MCF 10A (cell line): ENCODE measurements around the gene DNAJC16. TPM values are rescaled to one million over a fixed set of nuclear protein-coding genes. Genes with fewer than 3 reads are reported as not detected.

ENCODE experiments used
- BruUV-seq: library from RNA; stranded (reverse); fragments of 400-500 nt; replicated peaks from 2 replicates; lab custom pipeline; 2021; lab: Mats Ljungman, UMichigan
- CTCF ChIA-PET: fragments of 300-600 bp; sonication (Branson Sonifier 250); formaldehyde crosslinking; extraction: SDS; loops from one replicate; lab custom pipeline; 2021; ENCODE audit warnings: antibody characterized with exemption, inconsistent platforms; lab: Yijun Ruan, JAX
- POLR2A ChIA-PET: fragments of 300-600, 350-650 bp; sonication (Branson Sonifier 250); formaldehyde crosslinking; extraction: SDS; loops from one replicate; lab custom pipeline; 2020; ENCODE audit warnings: antibody characterized with exemption, inconsistent platforms; lab: Yijun Ruan, JAX
- DNase-seq: peaks from one replicate; pipeline ENCODE4 v3.0.0-alpha.2; 2018; ENCODE audit not compliant: unreplicated experiment
- H3K27ac Mint-ChIP-seq: one replicate; pipeline ENCODE4 v1.8.0; 2022; ENCODE audit warnings: mild to moderate bottlenecking, low read depth, mixed read lengths; ENCODE audit not compliant: unreplicated experiment
- H3K27me3 Mint-ChIP-seq: one replicate; pipeline ENCODE4 v1.8.0; 2022; ENCODE audit warnings: mixed read lengths; ENCODE audit not compliant: insufficient read depth, unreplicated experiment
- H3K36me3 Mint-ChIP-seq: one replicate; pipeline ENCODE4 v1.8.0; 2022; ENCODE audit warnings: mild to moderate bottlenecking, moderate library complexity, mixed read lengths; ENCODE audit not compliant: insufficient read depth, unreplicated experiment
- H3K4me1 Mint-ChIP-seq: one replicate; pipeline ENCODE4 v1.8.0; 2022; ENCODE audit warnings: mixed read lengths; ENCODE audit not compliant: insufficient read depth, unreplicated experiment
- H3K4me3 Mint-ChIP-seq: one replicate; pipeline ENCODE4 v1.8.0; 2022; ENCODE audit warnings: mild to moderate bottlenecking, moderate library complexity, mixed read lengths; ENCODE audit not compliant: unreplicated experiment
- H3K9me3 Mint-ChIP-seq: one replicate; pipeline ENCODE4 v1.8.0; 2022; ENCODE audit warnings: mixed read lengths; ENCODE audit not compliant: unreplicated experiment
- intact Hi-C: fragments of 100-400 bp; cut with micrococcal nuclease; formaldehyde crosslinking; loops from 2 replicates; pipeline ENCODE4 v1.14.1; 2022
- total RNA-seq: library from RNA; stranded (reverse); gene quantifications from 2 replicates; pipeline ENCODE4 v1.2.3, GENCODE V29; 2022
- TF ChIP-seq, protein P1 (sequence below): fragments of 200-600 bp; IDR thresholded peaks from one replicate; pipeline ENCODE4 v1.8.0; 2022; ENCODE audit warnings: antibody characterized with exemption, mild to moderate bottlenecking; ENCODE audit not compliant: unreplicated experiment

Gene DNAJC16
- total RNA-seq, 1 experiment from 2014 or later: 17.2 TPM

DNA sequence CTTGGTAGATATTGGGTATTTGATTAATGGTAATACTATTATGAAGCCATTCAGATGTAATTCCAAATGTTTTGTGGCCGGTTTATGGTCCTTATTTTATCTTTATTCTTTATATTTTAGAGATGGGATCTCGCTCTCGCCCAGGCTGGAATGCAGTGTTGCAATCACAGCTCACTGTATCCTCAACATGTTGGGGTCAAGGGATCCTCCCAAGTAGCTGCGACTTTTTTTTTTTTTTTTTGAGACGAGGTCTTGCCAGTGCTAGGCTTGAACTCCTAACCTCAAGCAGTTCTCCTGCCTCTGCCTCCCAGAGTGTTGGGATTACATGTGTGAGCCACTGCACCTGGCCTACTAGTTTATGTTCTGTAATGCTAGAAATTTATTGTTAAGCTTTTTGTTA, 95.3 kb downstream of the DNAJC16 start:
- Mint-ChIP-seq H3K9me3 (no peaks in the 10 kb centered on the region), H3K4me3 (no peak overlapping the region), H3K4me1 (peaks cover 34% of the 10 kb centered on the region), H3K36me3 (peaks cover 30% of the 10 kb centered on the region), H3K27me3 (no peaks in the 10 kb centered on the region), H3K27ac (no peak overlapping the region)
- no peak for DNase-seq
- TF ChIP-seq, protein P1, sequence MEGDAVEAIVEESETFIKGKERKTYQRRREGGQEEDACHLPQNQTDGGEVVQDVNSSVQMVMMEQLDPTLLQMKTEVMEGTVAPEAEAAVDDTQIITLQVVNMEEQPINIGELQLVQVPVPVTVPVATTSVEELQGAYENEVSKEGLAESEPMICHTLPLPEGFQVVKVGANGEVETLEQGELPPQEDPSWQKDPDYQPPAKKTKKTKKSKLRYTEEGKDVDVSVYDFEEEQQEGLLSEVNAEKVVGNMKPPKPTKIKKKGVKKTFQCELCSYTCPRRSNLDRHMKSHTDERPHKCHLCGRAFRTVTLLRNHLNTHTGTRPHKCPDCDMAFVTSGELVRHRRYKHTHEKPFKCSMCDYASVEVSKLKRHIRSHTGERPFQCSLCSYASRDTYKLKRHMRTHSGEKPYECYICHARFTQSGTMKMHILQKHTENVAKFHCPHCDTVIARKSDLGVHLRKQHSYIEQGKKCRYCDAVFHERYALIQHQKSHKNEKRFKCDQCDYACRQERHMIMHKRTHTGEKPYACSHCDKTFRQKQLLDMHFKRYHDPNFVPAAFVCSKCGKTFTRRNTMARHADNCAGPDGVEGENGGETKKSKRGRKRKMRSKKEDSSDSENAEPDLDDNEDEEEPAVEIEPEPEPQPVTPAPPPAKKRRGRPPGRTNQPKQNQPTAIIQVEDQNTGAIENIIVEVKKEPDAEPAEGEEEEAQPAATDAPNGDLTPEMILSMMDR: no peak
- intact Hi-C loops: no loop called here
- CTCF ChIA-PET: interaction anchor here (1.2 kb wide), 1 partner anchor 82 kb away, joined by 3 read pairs; no protein-coding TSS in a partner anchor
- no TSS peak for BruUV-seq
- POLR2A ChIA-PET: interaction anchor here (1.0 to 1.7 kb wide), 4 partner anchors 19 to 96 kb away, joined by 3 to 4 read pairs (median 4); no protein-coding TSS in a partner anchor

DNA sequence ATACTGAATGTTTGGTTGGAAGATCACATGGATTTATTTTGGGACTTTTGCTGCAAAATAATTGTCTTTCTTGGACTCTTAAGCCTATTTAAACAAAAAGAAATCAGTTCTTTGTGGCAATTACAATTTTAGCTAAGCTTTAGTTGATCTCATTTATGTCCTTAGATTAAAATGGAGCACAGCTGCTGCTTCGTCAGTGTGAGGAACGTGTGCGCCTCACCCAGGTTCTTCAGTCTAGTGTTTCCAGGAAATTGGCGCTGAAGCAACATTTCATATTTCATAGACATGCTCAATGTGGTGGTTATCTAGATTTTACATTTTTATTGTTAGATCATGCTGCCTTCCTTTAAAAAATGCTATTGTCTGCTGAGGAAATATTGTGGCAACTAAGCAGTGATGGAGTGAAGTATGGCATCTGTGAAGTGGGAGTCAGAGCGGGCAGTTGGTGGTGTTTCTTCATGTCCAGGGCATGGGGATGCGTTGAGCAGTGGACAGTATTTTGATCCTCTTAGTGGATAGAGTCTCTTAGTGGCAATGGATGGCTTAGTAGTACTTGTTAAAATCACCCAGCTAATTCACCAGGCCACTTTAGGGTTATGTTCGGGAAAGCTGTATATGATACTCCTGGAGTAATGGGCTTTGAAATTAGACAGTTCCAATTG, 96.2 kb downstream of the DNAJC16 start:
- H3K4me3 Mint-ChIP-seq: no peak overlapping the region
- BruUV-seq: no TSS peak
- peaks cover 34% of the 10 kb centered on the region for H3K4me1 Mint-ChIP-seq
- H3K27ac Mint-ChIP-seq: no peak overlapping the region
- DNase-seq: no peak
- ChIA-PET CTCF (interaction anchor here (0.6 to 1.2 kb wide), 2 partner anchors 81 to 532 kb away, joined by 3 read pairs; no protein-coding TSS in a partner anchor), POLR2A (interaction anchor here (0.5 to 1.7 kb wide), 4 partner anchors 16 to 97 kb away, joined by 3 to 4 read pairs (median 4); no protein-coding TSS in a partner anchor)
- peaks cover 30% of the 10 kb centered on the region for H3K36me3 Mint-ChIP-seq
- H3K9me3 Mint-ChIP-seq: no peaks in the 10 kb centered on the region
- H3K27me3 Mint-ChIP-seq: no peaks in the 10 kb centered on the region
- TF ChIP-seq, protein P1: no peak
- intact Hi-C loops: no loop called here

DNA sequence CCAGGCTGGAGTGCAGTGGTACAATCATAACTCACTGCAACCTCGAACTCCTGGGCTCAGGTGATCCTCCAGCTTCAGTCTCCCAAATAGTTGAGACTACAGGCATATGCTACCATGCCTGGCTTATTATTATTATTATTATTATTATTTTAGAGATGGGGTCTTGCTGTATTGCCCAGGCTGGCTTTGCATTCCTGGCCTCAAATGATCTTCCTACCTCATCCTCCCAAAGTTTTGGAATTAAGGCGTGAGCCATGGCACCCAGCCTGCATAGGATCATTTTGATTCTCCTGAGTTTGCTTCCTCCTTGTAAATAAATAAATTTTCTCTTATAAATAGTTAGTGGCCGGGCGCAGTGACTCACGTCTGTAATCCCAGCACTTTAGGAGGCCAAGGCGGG, 96.8 kb downstream of the DNAJC16 start:
- intact Hi-C loops: no loop called here
- DNase-seq: no peak
- Mint-ChIP-seq H3K4me3 (no peak overlapping the region), H3K27ac (no peak overlapping the region), H3K4me1 (peaks cover 34% of the 10 kb centered on the region), H3K36me3 (peaks cover 30% of the 10 kb centered on the region), H3K27me3 (no peaks in the 10 kb centered on the region), H3K9me3 (no peaks in the 10 kb centered on the region)
- no TSS peak for BruUV-seq
- TF ChIP-seq, protein P1: no peak
- ChIA-PET CTCF (interaction anchor here (0.6 kb wide), 1 partner anchor 531 kb away, joined by 3 read pairs; no protein-coding TSS in a partner anchor), POLR2A (interaction anchor here (0.5 to 1.7 kb wide), 2 partner anchors 16 to 20 kb away, joined by 3 to 4 read pairs; no protein-coding TSS in a partner anchor)

DNA sequence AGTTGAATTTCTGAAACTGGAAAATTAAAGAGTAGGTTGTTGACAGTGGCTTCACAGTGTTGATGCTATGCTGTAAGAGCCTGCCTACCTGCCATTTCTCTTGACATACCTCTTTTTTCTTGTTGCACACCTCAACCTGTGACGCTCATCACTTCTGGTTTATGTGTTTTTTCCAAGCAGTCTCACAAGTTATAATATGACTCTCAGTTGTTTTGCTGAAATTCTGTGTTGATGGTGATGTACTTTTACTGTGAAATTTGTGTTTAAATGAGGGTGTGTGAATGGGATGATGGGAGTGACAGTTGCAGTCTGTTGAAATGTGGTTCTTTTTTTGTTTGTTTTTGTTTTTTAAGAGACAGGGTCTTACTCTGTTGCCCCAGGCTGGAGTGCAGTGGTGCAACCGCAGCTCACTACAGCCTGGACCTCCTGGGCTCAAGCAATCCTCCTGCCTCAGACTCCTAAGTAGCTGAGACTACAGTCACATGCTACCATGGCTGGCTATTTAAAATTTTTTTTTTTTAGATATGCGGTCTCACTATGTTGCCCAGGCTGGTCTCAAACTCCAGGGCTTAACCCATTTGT, 97.6 kb downstream of the DNAJC16 start:
- Mint-ChIP-seq H3K4me1 (peaks cover 34% of the 10 kb centered on the region), H3K4me3 (no peak overlapping the region), H3K27me3 (no peaks in the 10 kb centered on the region), H3K36me3 (peaks cover 30% of the 10 kb centered on the region), H3K9me3 (no peaks in the 10 kb centered on the region), H3K27ac (no peak overlapping the region)
- POLR2A ChIA-PET: interaction anchor here (0.6 to 0.7 kb wide), 3 partner anchors 15 to 472 kb away, joined by 3 to 4 read pairs (median 3); no protein-coding TSS in a partner anchor
- intact Hi-C loops: no loop called here
- BruUV-seq: no TSS peak
- DNase-seq: no peak
- CTCF ChIA-PET: no interaction called here
- TF ChIP-seq, protein P1: no peak
